Prostate gland (tissue), 2 donors: Measurements from ENCODE around the gene TMEM14B.

Source experiments
- CTCF ChIP-seq, 4 experiments: fragments of 200-600 bp in 2 of 4; fragments of 450-650 bp in 2 of 4; sonication (generic) in 2 of 4; IDR thresholded peaks; 1 replicate in 3 of 4; 2 replicates in 1 of 4; pipeline ENCODE4 v1.5.1; 2016 to 2019; ENCODE audit warnings: antibody characterized with exemption in 4 of 4, mild to moderate bottlenecking in 2 of 4, moderate library complexity in 2 of 4
- POLR2A ChIP-seq: fragments of 450-650 bp; IDR thresholded peaks from one replicate; pipeline ENCODE4 v1.6.1; 2016; ENCODE audit warnings: antibody characterized with exemption, mild to moderate bottlenecking

GRCh38 chr6:10719296-10719963 is 28.2 kb upstream of the TMEM14B start:
- no peak for TF ChIP-seq CTCF (IDR thresholded peaks at IDR 0.05)
- TF ChIP-seq POLR2A, result no peak
